Fibroblast of skin of abdomen (primary cell): ENCODE data around the gene ROS1.
A peak's percentile ranks its signal among the peaks of the same experiment; 100 is the strongest.
"Not testable (repeated sequence)": the region's sequence is repeated elsewhere in the genome, so short reads cannot be mapped to it uniquely, and the experiment has no call there.

ENCODE experiments used
- DNase-seq: peaks from one replicate; pipeline ENCODE4 v3.0.0-alpha.2; 2013

ROS1 gene

GRCh38 chr6:117380298-117380697, 45.4 kb downstream of the ROS1 start:
- no peak for DNase-seq

GRCh38 chr6:117375446-117375845, 50.3 kb downstream of the ROS1 start:
- no peak for DNase-seq

- DNase-seq: no peak
Observed at GRCh38 chr6:117373211-117373813, 52.4 kb downstream of the ROS1 start.

GRCh38 chr6:117372289-117372688, 53.5 kb downstream of the ROS1 start:
- not testable (repeated sequence) for DNase-seq

GRCh38 chr6:117371492-117371891, 54.2 kb downstream of the ROS1 start:
- no peak for DNase-seq

- DNase-seq: no peak
Observed at GRCh38 chr6:117359581-117359980, 66.2 kb downstream of the ROS1 start.

- DNase-seq: no peak
Observed at GRCh38 chr6:117354671-117355070, 71.1 kb downstream of the ROS1 start.

GRCh38 chr6:117352466-117353081, 73.2 kb downstream of the ROS1 start:
- peak; percentile 46 for DNase-seq

- no peak for DNase-seq
Observed at GRCh38 chr6:117351521-117351920, 74.2 kb downstream of the ROS1 start.

GRCh38 chr6:117346142-117346930, 79.4 kb downstream of the ROS1 start:
- peak; percentile 36 for DNase-seq

GRCh38 chr6:117345292-117345610, 80.5 kb downstream of the ROS1 start:
- DNase-seq: no peak

- DNase-seq: no peak
Observed at GRCh38 chr6:117344444-117345291, 81.1 kb downstream of the ROS1 start.

GRCh38 chr6:117338567-117338966, 87.2 kb downstream of the ROS1 start:
- DNase-seq: no peak

GRCh38 chr6:117329926-117330325, 95.8 kb downstream of the ROS1 start:
- no peak for DNase-seq

- no peak for DNase-seq
Observed at GRCh38 chr6:117328500-117328899, 97.2 kb downstream of the ROS1 start.

GRCh38 chr6:117328005-117328389, 97.7 kb downstream of the ROS1 start:
- DNase-seq: no peak

- no peak for DNase-seq
Observed at GRCh38 chr6:117327149-117328004, 98.4 kb downstream of the ROS1 start.

GRCh38 chr6:117326396-117326795, 99.3 kb downstream of the ROS1 start:
- peak; percentile 9 for DNase-seq

GRCh38 chr6:117317261-117317660, 108.5 kb downstream of the ROS1 start:
- DNase-seq: no peak

GRCh38 chr6:117311726-117312125, 114.0 kb downstream of the ROS1 start:
- DNase-seq: no peak

GRCh38 chr6:117311310-117311709, 114.4 kb downstream of the ROS1 start:
- no peak for DNase-seq

GRCh38 chr6:117309611-117310010, 116.1 kb downstream of the ROS1 start:
- no peak for DNase-seq
